ENCODE results near the gene MCF2L.

MCF2L gene

GRCh38 chr13:113086991-113087922, 118.2 kb downstream of the MCF2L start:
- FAIRE-seq: no peak
- no peak for DNase-seq (ENCODE audit: extremely low spot score, insufficient read length, low read depth)

DNA sequence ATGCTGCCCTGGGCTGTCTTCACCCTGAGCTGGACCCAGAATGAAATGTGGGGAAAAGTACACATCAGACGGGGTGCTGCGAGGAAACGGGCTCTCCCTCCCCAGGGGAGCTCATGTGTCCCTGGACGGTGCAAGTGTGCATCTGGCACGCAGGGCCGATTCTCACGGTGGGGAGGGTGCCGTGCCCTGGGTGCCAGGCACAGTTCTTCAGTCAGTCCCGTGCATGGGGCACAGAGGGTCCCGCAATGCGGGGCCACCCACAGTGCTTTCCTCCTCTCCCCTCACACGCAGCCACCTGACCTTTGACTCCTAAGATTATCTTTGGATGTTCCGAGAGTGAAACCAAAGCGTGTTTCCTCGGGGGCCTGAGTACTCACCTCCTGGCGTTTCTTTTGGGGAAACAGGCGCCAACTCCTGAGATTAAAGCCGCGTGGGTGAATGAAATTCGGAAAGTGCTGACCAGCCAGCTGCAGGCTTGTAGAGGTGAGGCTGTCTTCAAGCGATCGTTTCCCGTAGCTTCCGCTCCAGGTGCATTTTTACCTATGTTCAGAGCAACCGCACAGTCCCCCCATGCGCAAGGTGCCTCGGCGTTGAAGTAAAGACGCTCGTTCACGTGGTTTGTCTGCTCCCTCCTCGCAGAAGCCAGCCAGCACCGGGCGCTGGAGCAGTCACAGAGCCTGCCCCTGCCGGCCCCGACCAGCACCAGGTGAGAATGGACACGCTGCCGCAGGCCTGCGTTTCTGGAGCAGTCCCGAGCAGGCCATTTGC, 119.1 kb downstream of the MCF2L start:
- DNase-seq (ENCODE audit: extremely low spot score, insufficient read length, low read depth) (no peak), FAIRE-seq (no peak)

- DNase-seq (ENCODE audit: extremely low spot score, insufficient read length, low read depth) (no peak), FAIRE-seq (no peak)
These were observed 119.6 kb downstream of the MCF2L start for GRCh38 chr13:113088691-113089020.

DNA sequence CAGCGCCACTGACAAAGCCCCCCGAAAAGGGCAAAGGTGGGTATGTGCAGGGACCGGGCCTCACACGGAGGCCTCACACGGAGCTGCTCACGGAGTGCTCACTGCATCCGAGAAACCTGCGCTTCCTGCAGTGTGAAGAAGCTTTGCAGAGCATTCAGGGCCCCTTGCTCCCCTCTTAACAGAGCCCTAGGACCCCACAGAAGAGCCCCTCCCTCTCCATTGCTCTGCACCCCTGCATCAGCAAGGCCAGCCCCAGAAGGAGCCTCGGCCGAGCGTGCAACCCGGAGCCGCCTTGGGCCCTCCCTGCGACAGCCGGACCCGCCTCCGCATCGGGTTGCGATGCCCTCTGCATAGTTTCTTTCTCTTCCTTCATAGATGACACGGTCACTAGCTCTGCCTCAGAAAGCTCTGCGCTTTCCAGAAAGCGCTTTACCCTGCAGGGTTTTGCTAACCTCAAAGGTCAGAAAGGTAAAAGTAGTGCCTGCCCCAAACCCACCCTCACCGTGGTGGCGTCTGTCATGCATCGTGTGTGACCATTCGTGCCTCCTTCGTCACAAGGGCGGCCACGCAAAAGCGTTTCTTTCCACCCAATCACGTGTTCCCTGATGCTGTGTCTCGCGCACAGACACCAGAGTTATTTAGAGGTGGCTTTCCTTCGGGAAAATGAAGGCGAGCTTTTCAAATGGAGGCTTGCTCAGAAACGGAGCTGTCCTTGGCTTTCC, 120.8 kb downstream of the MCF2L start:
- FAIRE-seq (no peak), DNase-seq (ENCODE audit: extremely low spot score, insufficient read length, low read depth) (no peak)

- DNase-seq (ENCODE audit: extremely low spot score, insufficient read length, low read depth) (no peak), FAIRE-seq (no peak)
These were observed 121.4 kb downstream of the MCF2L start for GRCh38 chr13:113090415-113090770.

GRCh38 chr13:113090806-113091205, 121.8 kb downstream of the MCF2L start:
- DNase-seq (ENCODE audit: extremely low spot score, insufficient read length, low read depth) (no peak), FAIRE-seq (no peak)

DNA sequence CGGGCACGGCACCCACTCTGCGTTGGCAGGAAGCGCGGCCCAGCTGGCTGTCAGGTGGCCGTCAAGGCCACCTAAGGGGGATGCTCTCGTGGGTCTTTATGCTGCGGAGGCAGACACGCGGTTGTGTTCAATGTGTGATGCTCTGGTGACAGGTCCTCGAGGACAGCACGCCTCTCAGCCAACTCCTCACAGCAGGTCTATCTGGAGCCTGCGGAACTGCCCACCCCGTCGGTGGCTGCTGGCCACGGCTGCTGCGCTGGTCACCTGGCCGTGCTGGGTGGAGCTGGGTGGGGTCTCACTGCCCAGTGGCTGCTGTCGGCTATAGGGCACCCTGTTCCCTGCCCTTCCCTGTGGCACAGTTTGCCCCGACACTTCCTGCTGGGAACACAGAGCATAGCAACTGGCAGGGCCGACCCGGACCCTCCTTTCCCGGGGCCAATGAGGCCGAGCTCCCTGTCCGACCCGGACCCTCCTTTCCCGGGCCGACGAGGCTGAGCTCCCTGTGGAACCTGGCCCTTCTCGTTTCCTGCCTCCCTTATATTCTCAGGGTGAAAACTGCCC, 122.3 kb downstream of the MCF2L start:
- DNase-seq (ENCODE audit: extremely low spot score, insufficient read length, low read depth): no peak
- FAIRE-seq: no peak

DNA sequence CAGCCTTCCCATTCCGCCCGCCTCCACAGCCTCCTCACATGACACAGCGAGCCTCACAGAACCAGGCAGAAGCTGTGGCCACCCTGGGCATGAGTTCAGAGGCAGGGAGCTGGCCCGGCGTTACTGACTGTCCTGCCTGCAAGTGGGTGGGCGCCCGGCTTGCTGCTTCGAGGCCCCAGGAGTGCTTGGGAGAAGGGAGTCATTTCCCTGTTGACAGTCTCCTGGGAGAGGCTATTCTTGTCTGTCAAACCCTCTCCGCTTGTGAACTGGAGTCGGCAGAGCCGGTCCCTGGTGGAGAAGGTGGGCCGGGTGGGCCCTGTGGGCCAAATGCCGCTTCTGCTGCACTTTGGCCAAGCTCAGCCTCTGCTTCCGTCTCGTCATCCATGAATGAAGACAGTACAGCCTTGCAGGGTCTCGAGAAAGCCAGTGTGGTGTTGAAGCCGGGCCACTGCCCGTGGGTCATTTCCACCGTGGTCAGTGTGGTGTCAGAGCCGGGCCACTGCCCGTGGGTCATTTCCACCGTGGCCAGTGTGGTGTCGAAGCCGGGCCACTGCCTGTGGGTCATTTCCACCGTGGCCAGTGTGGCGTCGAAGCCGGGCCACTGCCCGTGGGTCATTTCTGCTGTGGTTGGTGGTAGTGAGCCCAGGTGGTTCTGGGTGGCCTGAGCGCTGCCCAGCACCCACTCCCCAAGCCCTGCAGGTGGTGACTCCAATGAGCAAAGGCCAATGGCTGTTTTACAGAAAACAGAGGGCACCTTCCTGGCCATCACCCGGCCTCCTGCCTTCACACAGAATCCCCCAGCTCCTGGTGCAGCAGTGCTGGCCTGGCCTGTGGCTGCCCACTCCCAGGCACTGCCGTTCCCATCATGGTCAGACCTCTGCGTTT, 123.1 kb downstream of the MCF2L start:
- DNase-seq (ENCODE audit: extremely low spot score, insufficient read length, low read depth): no peak
- FAIRE-seq: no peak

- DNase-seq (ENCODE audit: extremely low spot score, insufficient read length, low read depth): no peak
- no peak for FAIRE-seq
These were observed 124.0 kb downstream of the MCF2L start for GRCh38 chr13:113092776-113093579.

- FAIRE-seq: no peak
- DNase-seq (ENCODE audit: extremely low spot score, insufficient read length, low read depth): no peak
These were observed 124.8 kb downstream of the MCF2L start for GRCh38 chr13:113093580-113094409.

DNA sequence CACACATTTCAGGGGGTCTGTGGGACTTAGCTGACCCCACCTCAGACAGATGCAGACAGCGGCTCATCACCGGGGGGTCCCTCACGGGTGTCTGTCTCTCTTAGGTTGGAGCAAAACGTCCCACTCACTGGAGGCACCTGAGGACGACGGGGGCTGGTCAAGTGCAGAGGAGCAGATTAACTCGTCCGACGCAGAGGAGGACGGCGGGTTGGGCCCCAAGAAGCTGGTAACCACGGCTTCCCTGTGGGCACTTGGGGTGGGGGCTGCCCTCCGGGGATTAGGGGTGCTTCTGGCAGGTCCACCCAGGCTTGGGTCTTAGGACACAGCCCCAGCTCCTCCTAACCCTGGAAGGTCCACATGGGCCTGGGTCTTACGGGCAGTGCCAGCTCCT, 125.4 kb downstream of the MCF2L start:
- DNase-seq (ENCODE audit: extremely low spot score, insufficient read length, low read depth) (no peak), FAIRE-seq (no peak)

GRCh38 chr13:113095146-113096051, 126.4 kb downstream of the MCF2L start:
- DNase-seq (ENCODE audit: extremely low spot score, insufficient read length, low read depth): no peak
- FAIRE-seq: no peak

GRCh38 chr13:113096052-113096744, 127.2 kb downstream of the MCF2L start:
- no peak for FAIRE-seq
- DNase-seq (ENCODE audit: extremely low spot score, insufficient read length, low read depth): no peak

GRCh38 chr13:113096745-113097305, 127.8 kb downstream of the MCF2L start:
- FAIRE-seq (no peak), DNase-seq (ENCODE audit: extremely low spot score, insufficient read length, low read depth) (no peak)

DNA sequence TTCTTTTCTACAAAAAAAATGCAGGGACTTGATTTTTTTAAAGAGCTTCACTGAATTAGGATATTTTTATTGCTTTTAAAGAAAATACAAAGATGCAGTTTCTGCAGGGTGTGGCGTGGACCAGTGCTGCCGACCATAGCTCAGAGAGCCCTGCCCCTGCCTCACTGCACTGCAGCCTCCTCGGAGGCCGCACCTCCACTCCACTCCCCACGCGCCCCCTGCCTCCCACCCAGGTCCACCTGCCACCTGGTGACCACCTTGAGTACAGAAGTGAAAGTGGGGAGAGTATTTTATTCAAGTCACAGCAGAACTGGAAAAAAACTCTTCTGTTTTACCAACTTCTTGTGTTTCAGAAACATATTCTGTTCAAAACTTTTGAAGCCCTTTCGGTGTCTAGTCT, 128.6 kb downstream of the MCF2L start:
- FAIRE-seq (no peak), DNase-seq (ENCODE audit: extremely low spot score, insufficient read length, low read depth) (no peak)

- FAIRE-seq (no peak), DNase-seq (ENCODE audit: extremely low spot score, insufficient read length, low read depth) (no peak)
These were observed 129.2 kb downstream of the MCF2L start for GRCh38 chr13:113098162-113098732.
